Kidney tubule cell (primary cell): Measurements from ENCODE around the gene KRT72.
A peak's percentile ranks its signal among the peaks of the same experiment; 100 is the strongest.

Experiments used
- DNase-seq: peaks from one replicate; pipeline ENCODE4 v3.0.0-alpha.2; 2018; ENCODE audit warnings: low spot score

The KRT72 gene

GRCh38 chr12:52578469-52578868 is 22.8 kb downstream of the KRT72 start:
- DNase-seq = no peak

GRCh38 chr12:52577316-52577715 is 23.9 kb downstream of the KRT72 start:
- no peak for DNase-seq

- DNase-seq = no peak
These were observed 25.3 kb downstream of the KRT72 start for GRCh38 chr12:52575948-52576347.

GRCh38 chr12:52575256-52575655 is 26.0 kb downstream of the KRT72 start:
- DNase-seq = no peak

- DNase-seq = no peak
These were observed 27.5 kb downstream of the KRT72 start, which contains the start of gene KRT74 for GRCh38 chr12:52573743-52574142. Gene KRT74, minus strand, starts transcription at chr12:52573843. Its CDS starts 66 bp downstream, at chr12:52573777.

- DNase-seq = no peak
These were observed 28.0 kb downstream of the KRT72 start for GRCh38 chr12:52573306-52573705.

- no peak for DNase-seq
These were observed 30.8 kb downstream of the KRT72 start for GRCh38 chr12:52570511-52570910.

GRCh38 chr12:52568111-52568510 is 33.2 kb downstream of the KRT72 start:
- no peak for DNase-seq

- DNase-seq = no peak
These were observed 34.4 kb downstream of the KRT72 start for GRCh38 chr12:52566847-52567291.

GRCh38 chr12:52564582-52564981 is 36.7 kb downstream of the KRT72 start:
- DNase-seq = no peak

- peak; percentile 21 for DNase-seq
These were observed 39.3 kb downstream of the KRT72 start for GRCh38 chr12:52561880-52562449.

- DNase-seq = no peak
These were observed 41.3 kb downstream of the KRT72 start for GRCh38 chr12:52559979-52560378.

- no peak for DNase-seq
These were observed 42.4 kb downstream of the KRT72 start for GRCh38 chr12:52558781-52559445.

GRCh38 chr12:52557476-52557875 is 43.8 kb downstream of the KRT72 start:
- no peak for DNase-seq

- DNase-seq = no peak
These were observed 45.7 kb downstream of the KRT72 start for GRCh38 chr12:52555577-52555976.

- no peak for DNase-seq
These were observed 48.5 kb downstream of the KRT72 start, which contains the start of gene KRT71 for GRCh38 chr12:52552681-52553195. Gene KRT71, minus strand, starts transcription at chr12:52553145. Its CDS starts 68 bp downstream, at chr12:52553077.

GRCh38 chr12:52552055-52552454 is 49.2 kb downstream of the KRT72 start:
- no peak for DNase-seq

GRCh38 chr12:52551216-52551865 is 49.9 kb downstream of the KRT72 start:
- no peak for DNase-seq

- no peak for DNase-seq
These were observed 55.1 kb downstream of the KRT72 start for GRCh38 chr12:52546126-52546525.

GRCh38 chr12:52543985-52544883 is 57.0 kb downstream of the KRT72 start:
- no peak for DNase-seq

- no peak for DNase-seq
These were observed 58.4 kb downstream of the KRT72 start for GRCh38 chr12:52542785-52543318.

GRCh38 chr12:52542157-52542556 is 59.1 kb downstream of the KRT72 start:
- no peak for DNase-seq
